Measurements from ENCODE around the gene ANGPTL4. TPM values are rescaled to one million over a fixed set of nuclear protein-coding genes. Genes with fewer than 3 reads are reported as not detected.

Gene ANGPTL4
- total RNA-seq, 1 experiment from 2014 or later: not detected

GRCh38 chr19:8396185-8396562, 32.2 kb downstream of the ANGPTL4 start:
- Histone ChIP-seq H3K4me1 (replicated peaks; ENCODE audit: insufficient read depth) (peaks cover 21% of the 10 kb centered on the region), H3F3A (ENCODE audit: insufficient read depth, low read depth) (peaks cover 24% of the 10 kb centered on the region; the same call in 1 of the 2 replicates), H3K4me3 (no peak overlapping the region), H3K27me3 (ENCODE audit: insufficient read depth, low read depth) (no peaks in the 10 kb centered on the region), H3K36me3 (ENCODE audit: low read depth) (no peaks in the 10 kb centered on the region; the same call in 1 of the 2 replicates), H3K9me3 (ENCODE audit: insufficient read depth, low read depth) (no peaks in the 10 kb centered on the region), H3K9me2 (ENCODE audit: insufficient read depth) (no peaks in the 10 kb centered on the region), H4K20me1 (ENCODE audit: insufficient read depth) (peaks cover 91% of the 10 kb centered on the region), H2AFZ (no peak overlapping the region), H3K27ac (no peak overlapping the region), H3K4me2 (no peak overlapping the region), H3K79me2 (ENCODE audit: low read depth) (peaks cover 75% of the 10 kb centered on the region)
- ChIA-PET POLR2A (ENCODE audit: unreplicated experiment) (no interaction called here), CTCF (no interaction called here)
- BruUV-seq (replicated peaks): no TSS peak
- intact Hi-C loops (cut with micrococcal nuclease; ENCODE audit: unreplicated experiment): no loop called here
- TF ChIP-seq EZH2 (IDR thresholded peaks at IDR 0.05; ENCODE audit: low read depth): no peak
- no peak for TF ChIP-seq CTCF (conservative IDR thresholded peaks at IDR 0.05)
- no peak for DNase-seq

- H2AFZ ChIP-seq: no peak overlapping the region
- peaks cover 24% of the 10 kb centered on the region; the same call in 1 of the 2 replicates for H3F3A ChIP-seq (ENCODE audit: insufficient read depth, low read depth)
- no TSS peak for BruUV-seq (replicated peaks)
- POLR2A ChIA-PET (ENCODE audit: unreplicated experiment): no interaction called here
- peak in 1 of 2 experiments; percentile 25 for DNase-seq
- peaks cover 17% of the 10 kb centered on the region for H3K4me1 ChIP-seq (replicated peaks; ENCODE audit: insufficient read depth)
- TF ChIP-seq EZH2 (IDR thresholded peaks at IDR 0.05; ENCODE audit: low read depth) (no peak), CTCF (conservative IDR thresholded peaks at IDR 0.05) (peak; percentile 63)
- no peaks in the 10 kb centered on the region for H3K27me3 ChIP-seq (ENCODE audit: insufficient read depth, low read depth)
- no peaks in the 10 kb centered on the region for H3K9me2 ChIP-seq (ENCODE audit: insufficient read depth)
- CTCF ChIA-PET: no interaction called here
- no peak overlapping the region for H3K27ac ChIP-seq
- H3K4me3 ChIP-seq: no peak overlapping the region
- no peak overlapping the region for H3K4me2 ChIP-seq
- peaks cover 70% of the 10 kb centered on the region for H3K79me2 ChIP-seq (ENCODE audit: low read depth)
- intact Hi-C loops (cut with micrococcal nuclease; ENCODE audit: unreplicated experiment): no loop called here
- no peaks in the 10 kb centered on the region for H3K9me3 ChIP-seq (ENCODE audit: insufficient read depth, low read depth)
- H3K36me3 ChIP-seq (ENCODE audit: low read depth): no peaks in the 10 kb centered on the region; the same call in 1 of the 2 replicates
- peaks cover 86% of the 10 kb centered on the region for H4K20me1 ChIP-seq (ENCODE audit: insufficient read depth)
These were observed 32.7 kb downstream of the ANGPTL4 start for GRCh38 chr19:8396563-8397203.

GRCh38 chr19:8397271-8397670, 33.3 kb downstream of the ANGPTL4 start:
- no peaks in the 10 kb centered on the region for H3K27me3 ChIP-seq (ENCODE audit: insufficient read depth, low read depth)
- TF ChIP-seq EZH2 (IDR thresholded peaks at IDR 0.05; ENCODE audit: low read depth) (no peak), CTCF (conservative IDR thresholded peaks at IDR 0.05) (no peak)
- H3K9me2 ChIP-seq (ENCODE audit: insufficient read depth): no peaks in the 10 kb centered on the region
- H3K36me3 ChIP-seq (ENCODE audit: low read depth): peaks cover 4% of the 10 kb centered on the region; the same call in 1 of the 2 replicates
- peaks cover 24% of the 10 kb centered on the region; the same call in 1 of the 2 replicates for H3F3A ChIP-seq (ENCODE audit: insufficient read depth, low read depth)
- H2AFZ ChIP-seq: no peak overlapping the region
- no peak overlapping the region for H3K27ac ChIP-seq
- ChIA-PET POLR2A (ENCODE audit: unreplicated experiment) (no interaction called here), CTCF (no interaction called here)
- H3K4me1 ChIP-seq (replicated peaks; ENCODE audit: insufficient read depth): peaks cover 17% of the 10 kb centered on the region
- peaks cover 80% of the 10 kb centered on the region for H4K20me1 ChIP-seq (ENCODE audit: insufficient read depth)
- H3K4me3 ChIP-seq: no peak overlapping the region
- H3K4me2 ChIP-seq: no peak overlapping the region
- peaks cover 64% of the 10 kb centered on the region for H3K79me2 ChIP-seq (ENCODE audit: low read depth)
- no TSS peak for BruUV-seq (replicated peaks)
- intact Hi-C loops (cut with micrococcal nuclease; ENCODE audit: unreplicated experiment): no loop called here
- DNase-seq: no peak
- H3K9me3 ChIP-seq (ENCODE audit: insufficient read depth, low read depth): no peaks in the 10 kb centered on the region

All from PC-9 (cell line).